SKM-1 (cell line): Measurements from ENCODE around the gene FYN.
"Not testable (repeated sequence)": the region's sequence is repeated elsewhere in the genome, so short reads cannot be mapped to it uniquely, and the experiment has no call there.

Experiments used
- DNase-seq: peaks from one replicate; lab custom pipeline; 2025; ENCODE audit not compliant: unreplicated experiment; lab: John Stamatoyannopoulos, UW

Gene FYN

GRCh38 chr6:111792914-111793700 is 80.1 kb downstream of the FYN start:
- DNase-seq = no peak

DNA sequence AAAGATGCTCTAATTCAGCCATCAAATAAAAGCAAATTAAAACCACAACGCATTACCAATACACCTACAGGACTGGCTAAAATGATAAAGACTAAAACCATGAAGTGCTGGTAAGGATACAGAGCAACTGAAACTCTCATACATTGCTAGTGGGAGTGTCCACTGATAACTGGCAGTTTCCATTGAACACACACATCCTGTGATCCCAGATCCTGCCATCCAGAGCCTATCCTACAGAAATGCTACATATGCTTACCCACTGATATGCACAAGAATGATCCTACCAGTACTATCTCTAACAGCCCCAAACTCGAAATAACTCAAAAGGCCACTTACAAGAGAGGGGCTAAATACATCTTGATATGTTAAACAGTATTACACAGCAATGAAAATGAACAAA is 81.0 kb downstream of the FYN start:
- no peak for DNase-seq

DNA sequence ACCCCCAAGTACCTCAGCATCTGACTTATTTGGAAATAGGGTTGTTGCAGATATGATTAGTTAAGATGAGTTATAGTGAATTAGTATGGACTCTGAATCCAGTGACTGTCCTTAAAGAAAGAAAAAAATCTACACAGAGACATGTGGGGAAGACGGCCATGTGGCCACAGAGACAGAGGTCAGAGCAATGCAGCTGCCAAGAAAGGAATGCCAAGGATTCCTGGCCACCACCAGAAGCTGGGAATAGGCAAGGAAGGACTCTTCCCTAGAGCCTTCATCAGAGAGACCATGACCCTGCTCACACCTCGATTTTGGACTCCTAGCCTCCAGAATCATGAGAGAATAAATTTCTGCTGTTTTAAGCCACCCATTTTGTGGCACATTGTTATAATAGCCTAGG is 81.8 kb downstream of the FYN start:
- no peak for DNase-seq

GRCh38 chr6:111789598-111789997 is 83.7 kb downstream of the FYN start:
- DNase-seq = no peak

DNA sequence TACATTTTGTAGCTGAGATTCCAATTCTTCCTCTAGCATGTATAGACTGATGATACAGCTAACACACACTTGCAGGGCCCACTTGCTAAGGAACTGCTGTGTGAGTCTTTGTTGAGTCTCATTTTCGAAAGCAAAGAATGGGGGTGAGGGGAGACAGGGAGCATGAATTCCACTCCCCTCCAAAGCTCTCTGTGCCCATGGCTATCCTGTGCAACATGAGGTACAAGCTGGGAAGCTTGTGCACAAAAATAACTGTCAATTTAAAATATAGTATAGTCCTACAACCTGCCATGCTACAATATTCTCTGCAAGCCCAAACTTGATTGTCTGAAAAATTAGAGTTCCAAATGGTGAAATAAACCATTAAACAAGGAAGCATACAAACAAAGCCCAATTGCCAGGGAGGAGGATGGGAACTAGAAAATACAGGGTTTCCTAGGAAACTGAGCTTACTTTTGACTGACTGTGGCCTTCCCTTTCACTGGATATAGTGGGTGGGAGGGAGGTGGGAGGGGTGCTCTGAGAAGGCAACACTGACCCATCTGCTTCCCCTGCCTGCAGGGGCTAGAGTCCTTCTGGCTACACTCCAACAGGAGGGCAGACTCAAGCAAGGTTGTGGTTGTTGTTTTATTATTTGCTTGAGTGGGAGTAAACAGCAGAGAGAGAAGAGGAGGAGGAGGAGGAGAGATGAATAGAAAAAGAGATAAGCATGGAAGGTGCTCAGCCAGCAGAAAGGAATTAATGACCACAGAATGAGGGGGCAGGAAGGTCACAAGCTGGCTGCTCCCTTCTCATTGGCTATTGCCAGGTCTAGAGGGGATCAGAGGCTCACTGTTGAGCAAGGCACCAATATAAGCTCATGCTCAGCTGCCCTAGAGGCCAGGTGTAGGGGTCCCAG is 84.6 kb downstream of the FYN start:
- no peak for DNase-seq

DNA sequence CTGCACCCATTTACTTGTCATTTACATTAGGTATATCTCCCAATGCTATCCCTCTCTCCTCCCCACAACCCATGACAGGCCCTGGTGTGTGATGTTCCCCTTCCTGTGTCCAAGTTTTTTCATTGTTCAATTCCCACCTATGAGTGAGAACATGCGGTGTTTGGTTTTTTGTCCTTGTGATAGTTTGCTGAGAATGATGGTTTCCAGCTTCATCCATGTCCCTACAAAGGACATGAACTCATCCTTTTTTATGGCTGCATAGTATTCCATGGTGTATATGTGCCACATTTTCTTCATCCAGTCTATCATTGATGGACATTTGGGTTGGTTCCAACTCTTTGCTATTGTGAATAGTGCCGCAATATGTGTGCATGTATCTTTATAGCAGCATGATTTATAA is 87.1 kb downstream of the FYN start:
- DNase-seq = not testable (repeated sequence)

- no peak for DNase-seq
Measured at GRCh38 chr6:111784433-111784832, 88.8 kb downstream of the FYN start.

DNA sequence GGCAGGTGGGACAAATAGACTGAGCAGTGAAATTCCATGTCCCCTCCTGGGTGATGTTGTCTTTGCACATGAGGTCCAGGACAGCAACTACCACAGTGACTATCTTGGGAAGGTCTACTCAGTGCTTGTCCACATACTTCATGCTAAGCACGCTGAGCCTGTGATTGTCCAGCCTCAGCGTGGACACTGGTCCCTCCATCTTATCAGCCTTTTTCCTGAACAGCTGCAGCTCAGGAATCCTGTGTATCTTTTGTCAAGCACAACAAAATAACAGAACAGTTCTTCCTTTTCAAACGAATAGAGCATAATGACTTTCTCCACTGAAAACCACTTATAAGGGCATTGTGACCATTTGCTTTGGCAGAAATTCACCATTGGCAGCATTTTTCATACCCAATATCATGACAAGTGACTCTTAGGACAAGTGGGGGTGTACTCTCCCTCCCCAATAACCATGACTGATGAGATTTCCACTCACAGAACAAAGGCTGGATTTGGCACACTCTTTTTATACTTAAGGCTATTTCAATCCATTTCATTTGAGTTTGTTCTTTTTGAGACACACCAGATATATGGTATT is 90.3 kb downstream of the FYN start:
- DNase-seq = no peak

DNA sequence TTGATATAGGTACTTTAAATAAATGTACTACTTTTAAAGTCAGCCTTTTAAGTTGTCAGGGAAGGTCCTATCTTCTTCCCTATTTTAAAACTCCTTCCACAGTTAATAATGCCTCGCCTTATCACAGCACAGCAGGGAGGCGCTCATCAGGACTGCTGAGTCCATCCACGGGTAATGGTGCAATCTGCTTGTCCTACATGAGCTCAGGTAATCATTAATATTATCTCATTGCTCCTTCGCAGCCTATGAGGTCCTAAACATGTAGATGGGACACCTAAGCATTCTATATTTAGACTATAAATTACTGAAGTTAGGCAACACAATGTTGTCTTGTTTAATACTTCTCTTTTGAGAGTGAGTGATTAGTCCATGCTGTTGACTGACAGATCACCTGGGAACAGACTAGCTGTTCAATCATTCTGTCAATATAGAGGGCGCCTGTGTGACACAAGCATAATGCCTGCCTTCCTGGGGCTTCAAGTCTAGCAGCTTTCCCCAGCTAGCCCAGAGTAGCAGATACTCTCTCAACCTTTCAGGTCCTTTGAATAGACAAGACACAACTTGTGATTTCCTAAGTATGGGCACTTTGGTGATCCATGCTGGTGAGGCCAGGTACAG is 91.0 kb downstream of the FYN start:
- no peak for DNase-seq

GRCh38 chr6:111781041-111781708 is 92.1 kb downstream of the FYN start:
- DNase-seq = no peak

- DNase-seq = no peak
Measured at GRCh38 chr6:111780393-111780792, 92.9 kb downstream of the FYN start.

DNA sequence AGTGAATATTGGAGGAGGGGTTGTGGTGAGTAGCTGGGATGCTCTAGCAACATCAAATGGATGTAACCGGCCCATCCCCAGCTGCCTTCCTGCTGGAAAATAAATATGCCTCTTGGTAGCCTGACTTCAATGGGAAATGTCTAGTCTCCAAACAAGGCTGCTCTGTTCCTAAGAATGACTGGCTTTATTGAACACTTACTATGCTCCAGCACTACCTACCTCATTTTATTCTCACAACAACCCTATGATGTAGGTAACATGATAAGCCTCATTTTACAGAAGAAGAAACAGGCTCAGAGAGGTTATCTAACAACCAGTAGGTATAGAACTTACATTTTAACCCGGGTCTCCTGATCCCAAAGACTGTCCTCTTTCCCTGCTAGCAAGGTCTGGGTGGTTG is 93.6 kb downstream of the FYN start:
- DNase-seq = no peak

GRCh38 chr6:111779031-111779430 is 94.2 kb downstream of the FYN start:
- no peak for DNase-seq

- DNase-seq = no peak
Measured at GRCh38 chr6:111777357-111777756, 95.9 kb downstream of the FYN start.

DNA sequence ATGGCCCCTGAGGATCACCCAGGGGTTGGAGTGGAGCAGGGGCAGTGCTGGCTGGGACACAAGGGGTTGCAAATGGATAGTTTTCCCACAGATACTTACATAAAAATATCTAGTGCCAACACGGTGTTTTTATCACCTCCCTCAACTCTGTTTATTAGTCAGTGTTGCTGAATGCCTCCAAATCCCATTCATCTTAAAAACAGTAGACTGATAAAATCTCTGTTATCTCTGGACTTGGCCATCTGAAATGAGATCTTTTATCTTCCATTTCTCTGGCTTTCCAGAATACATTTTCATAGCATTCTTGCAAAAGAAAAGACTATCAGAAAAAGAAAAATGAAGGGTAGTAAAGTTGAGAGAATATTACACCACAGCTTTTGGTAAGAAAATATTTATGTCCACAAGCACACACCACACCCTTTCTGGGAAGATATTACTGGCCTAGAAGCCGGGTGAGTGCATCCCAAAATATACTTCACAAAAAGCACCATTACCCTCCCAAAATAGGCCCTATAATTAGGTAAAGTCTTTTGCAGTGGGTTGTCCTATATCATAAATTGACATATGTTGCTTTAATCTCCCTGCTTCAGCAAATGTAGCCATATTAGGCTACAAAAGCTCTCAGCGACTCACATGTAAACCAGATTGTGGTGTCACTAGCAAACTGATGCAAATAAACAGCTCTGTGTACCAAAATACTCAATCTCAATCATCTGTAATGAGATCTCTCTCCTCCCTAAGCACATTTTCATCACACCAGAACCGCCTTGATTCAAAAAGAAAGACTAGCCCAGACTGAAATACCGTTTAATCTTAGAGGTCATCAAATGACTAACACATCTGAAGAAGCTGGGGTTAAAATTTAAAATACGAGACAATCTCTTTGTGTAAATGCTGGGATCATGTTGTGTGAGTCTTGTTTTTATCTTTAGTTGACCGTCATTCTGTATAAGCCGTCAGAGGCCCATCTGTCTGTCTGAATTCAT is 96.7 kb downstream of the FYN start:
- DNase-seq = no peak

GRCh38 chr6:111775145-111775922 is 97.9 kb downstream of the FYN start:
- no peak for DNase-seq

GRCh38 chr6:111774346-111774703 is 98.9 kb downstream of the FYN start:
- DNase-seq = no peak

GRCh38 chr6:111773501-111774345 is 99.5 kb downstream of the FYN start:
- DNase-seq = no peak
